GM23338 (cell line): ENCODE results near the gene PIGN. TPM values are rescaled to one million over a fixed set of nuclear protein-coding genes. Genes with fewer than 3 reads are reported as not detected.

Source experiments
- ATAC-seq: fragments of 200-7000 bp; cut with Tn5 transposase; 3 replicates; pipeline ENCODE4 v1.9.1; 2020
- DNase-seq: peaks from one replicate; pipeline ENCODE4 v3.0.0-alpha.2; 2015; ENCODE audit warnings: low spot score
- H2AFZ ChIP-seq: fragments of 200-600 bp; sonication (generic); 2 replicates; pipeline ENCODE4 v1.8.0; 2016; ENCODE audit warnings: antibody characterized with exemption, mild to moderate bottlenecking, moderate library complexity
- H3F3A ChIP-seq: fragments of 200-600 bp; sonication (generic); replicated peaks from 2 replicates; pipeline ENCODE4 v1.8.0; 2017; ENCODE audit warnings: antibody characterized with exemption, mixed run types, low read depth
- H3K27ac ChIP-seq: fragments of 200-600 bp; sonication (generic); 2 replicates; pipeline ENCODE4 v1.6.1; 2016; ENCODE audit warnings: low read depth
- H3K27me3 ChIP-seq: fragments of 200-600 bp; sonication (generic); 2 replicates; pipeline ENCODE4 v1.8.0; 2016; ENCODE audit warnings: mild to moderate bottlenecking, mixed run types, moderate library complexity; ENCODE audit not compliant: insufficient read depth
- H3K36me3 ChIP-seq: fragments of 200-600 bp; sonication (generic); 2 replicates; pipeline ENCODE4 v1.8.0; 2016; ENCODE audit warnings: mild to moderate bottlenecking; ENCODE audit not compliant: insufficient read depth
- H3K4me1 ChIP-seq: fragments of 200-600 bp; sonication (generic); 2 replicates; pipeline ENCODE4 v1.8.0; 2016; ENCODE audit warnings: mild to moderate bottlenecking, moderate library complexity; ENCODE audit not compliant: insufficient read depth
- H3K4me2 ChIP-seq: fragments of 200-600 bp; sonication (generic); 2 replicates; pipeline ENCODE4 v1.7.1; 2017; ENCODE audit warnings: mixed run types
- H3K4me3 ChIP-seq: fragments of 200-600 bp; sonication (generic); 2 replicates; pipeline ENCODE4 v1.6.1; 2016; ENCODE audit warnings: mixed run types
- H3K79me2 ChIP-seq: fragments of 200-600 bp; sonication (generic); replicated peaks from 2 replicates; pipeline ENCODE4 v1.8.0; 2017; ENCODE audit warnings: mild to moderate bottlenecking; ENCODE audit not compliant: insufficient read depth
- H3K9me2 ChIP-seq: fragments of 200-600 bp; sonication (generic); 2 replicates; pipeline ENCODE4 v1.8.0; 2017; ENCODE audit not compliant: insufficient read depth
- H4K20me1 ChIP-seq: fragments of 200-600 bp; sonication (generic); replicated peaks from 2 replicates; pipeline ENCODE4 v1.8.0; 2017; ENCODE audit warnings: mild to moderate bottlenecking; ENCODE audit not compliant: insufficient read depth
- H3K27ac Mint-ChIP-seq: 2 replicates; pipeline ENCODE4 v1.8.0; 2020; ENCODE audit warnings: inconsistent platforms, mild to moderate bottlenecking, moderate library complexity, mixed read lengths
- H3K27me3 Mint-ChIP-seq: 3 replicates; pipeline ENCODE4 v1.8.0; 2022; ENCODE audit warnings: low read depth, mild to moderate bottlenecking, moderate library complexity, mixed read lengths, inconsistent platforms; ENCODE audit not compliant: insufficient read depth, poor library complexity
- H3K36me3 Mint-ChIP-seq: 3 replicates; pipeline ENCODE4 v1.8.0; 2021; ENCODE audit warnings: low read depth, mild to moderate bottlenecking, inconsistent platforms, moderate library complexity, mixed read lengths
- H3K4me1 Mint-ChIP-seq: 3 replicates; pipeline ENCODE4 v1.8.0; 2020; ENCODE audit warnings: mild to moderate bottlenecking, inconsistent platforms, mixed read lengths
- H3K4me3 Mint-ChIP-seq: 3 replicates; pipeline ENCODE4 v1.8.0; 2021; ENCODE audit warnings: moderate library complexity, mild to moderate bottlenecking, inconsistent platforms, mixed read lengths
- H3K9me3 Mint-ChIP-seq: 3 replicates; pipeline ENCODE4 v1.8.0; 2020; ENCODE audit warnings: moderate library complexity, mild to moderate bottlenecking, inconsistent platforms, mixed read lengths
- CREB1 ChIP-seq: fragments of 250-450 bp; sonication (Bioruptor Pico); IDR thresholded peaks from 2 replicates; pipeline ENCODE4 v1.5.0; 2020; ENCODE audit warnings: low read depth, mild to moderate bottlenecking, moderate library complexity
- ETS1 ChIP-seq: IDR thresholded peaks from 2 replicates; pipeline ENCODE4 v1.6.1; 2016; ENCODE audit warnings: antibody characterized with exemption
- EZH2 ChIP-seq: fragments of 200-600 bp; sonication (generic); IDR thresholded peaks from one replicate; pipeline ENCODE4 v1.8.0; 2017; ENCODE audit warnings: antibody characterized with exemption, mild to moderate bottlenecking, low read depth; ENCODE audit not compliant: unreplicated experiment
- EZH2phosphoT487 ChIP-seq: fragments of 200-600 bp; sonication (generic); IDR thresholded peaks from one replicate; pipeline ENCODE4 v1.8.1; 2018; ENCODE audit warnings: antibody characterized with exemption; ENCODE audit not compliant: unreplicated experiment
- JUNB ChIP-seq: IDR thresholded peaks from one replicate; pipeline ENCODE4 v1.6.1; 2016; ENCODE audit warnings: antibody characterized with exemption; ENCODE audit not compliant: unreplicated experiment
- NANOG ChIP-seq: IDR thresholded peaks from 2 replicates; pipeline ENCODE4 v1.6.1; 2016; ENCODE audit warnings: antibody characterized with exemption, borderline replicate concordance
- POLR2AphosphoS5 ChIP-seq: IDR thresholded peaks from 2 replicates; pipeline ENCODE4 v1.6.1; 2016; ENCODE audit warnings: antibody characterized with exemption, low read depth
- STAT1 ChIP-seq: IDR thresholded peaks from one replicate; pipeline ENCODE4 v1.6.1; 2016; ENCODE audit warnings: antibody characterized with exemption; ENCODE audit not compliant: unreplicated experiment
- ZNF114 ChIP-seq: fragments of 250-450 bp; sonication (Bioruptor Pico); IDR thresholded peaks from 2 replicates; pipeline ENCODE4 v1.5.0; 2020; ENCODE audit warnings: mild to moderate bottlenecking, moderate library complexity
- ZNF331 ChIP-seq: fragments of 250-450 bp; sonication (Bioruptor Pico); IDR thresholded peaks from 2 replicates; pipeline ENCODE4 v1.5.0; 2020; ENCODE audit warnings: low read depth, mild to moderate bottlenecking, moderate library complexity
- polyA plus RNA-seq: library from polyadenylated mRNA; unstranded; fragments of >200 nt; fragmentation: Nextera tagmentation; extraction: Ambion mirVana; gene quantifications from 2 replicates; pipeline ENCODE4 v1.2.1, GENCODE V29; 2016
- total RNA-seq: library from RNA; depleted of rRNA; stranded (reverse); fragments of >200 nt; shearing (Covaris generic); gene quantifications from 2 replicates; pipeline ENCODE4 v1.2.3, GENCODE V29; 2014
- TF ChIP-seq, protein P1 (sequence below): IDR thresholded peaks from one replicate; pipeline ENCODE4 v1.6.1; 2018; ENCODE audit warnings: antibody characterized with exemption; ENCODE audit not compliant: unreplicated experiment
- TF ChIP-seq, protein P2 (sequence below), 2 experiments: fragments of 200-600 bp in 1 of 2; sonication (generic) in 1 of 2; conservative IDR thresholded peaks; 2 replicates each; pipeline versions ENCODE4 v1.5.1 to v1.6.1; 2016 to 2017; ENCODE audit warnings: antibody characterized with exemption in 2 of 2, low read depth in 2 of 2, mild to moderate bottlenecking in 2 of 2, moderate library complexity in 1 of 2
- TF ChIP-seq, protein P3 (sequence below): fragments of 250-450 bp; sonication (Bioruptor Pico); IDR thresholded peaks from 2 replicates; pipeline ENCODE4 v1.5.0; 2020; ENCODE audit warnings: mild to moderate bottlenecking, moderate library complexity

The PIGN gene
- total and polyA plus RNA-seq, 2 experiments from 2014 or later, result 9.4 to 33.0 TPM

DNA sequence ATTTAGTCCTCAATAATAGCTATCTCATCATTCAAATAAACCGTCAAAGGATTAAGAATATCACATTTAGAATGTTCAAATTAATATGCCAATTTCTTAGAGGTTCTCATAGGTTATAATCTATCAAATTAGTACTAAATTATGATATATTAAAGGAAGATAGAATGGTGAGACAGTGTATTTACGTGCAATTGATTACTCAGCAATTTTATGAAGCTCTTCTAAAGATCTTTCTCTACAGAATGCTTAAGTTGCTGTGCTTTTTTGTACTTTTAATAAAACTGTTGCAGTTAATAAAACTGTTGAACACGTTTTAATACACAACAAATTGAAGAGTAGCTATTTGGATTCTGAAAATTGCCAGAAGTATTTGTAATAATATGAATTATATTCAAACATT is 39.2 kb upstream of the PIGN start:
- Mint-ChIP-seq H3K36me3 (peaks cover 49% of the 10 kb centered on the region), H3K27ac (no peak overlapping the region), H3K9me3 (peaks cover 6% of the 10 kb centered on the region; the same call in 2 of the 3 replicates), H3K4me1 (no peaks in the 10 kb centered on the region), H3K4me3 (no peak overlapping the region), H3K27me3 (no peaks in the 10 kb centered on the region)
- H3K4me1 ChIP-seq, result no peaks in the 10 kb centered on the region
- H2AFZ ChIP-seq, result no peak overlapping the region
- no peaks in the 10 kb centered on the region for H3K9me2 ChIP-seq
- TF ChIP-seq ZNF114 (no peak), ETS1 (no peak), ZNF331 (CRISPR knock-in tag) (no peak), NANOG (no peak), JUNB (no peak), CREB1 (CRISPR knock-in tag) (no peak), POLR2AphosphoS5 (no peak), STAT1 (no peak), EZH2 (no peak), EZH2phosphoT487 (no peak)
- TF ChIP-seq, protein P1, sequence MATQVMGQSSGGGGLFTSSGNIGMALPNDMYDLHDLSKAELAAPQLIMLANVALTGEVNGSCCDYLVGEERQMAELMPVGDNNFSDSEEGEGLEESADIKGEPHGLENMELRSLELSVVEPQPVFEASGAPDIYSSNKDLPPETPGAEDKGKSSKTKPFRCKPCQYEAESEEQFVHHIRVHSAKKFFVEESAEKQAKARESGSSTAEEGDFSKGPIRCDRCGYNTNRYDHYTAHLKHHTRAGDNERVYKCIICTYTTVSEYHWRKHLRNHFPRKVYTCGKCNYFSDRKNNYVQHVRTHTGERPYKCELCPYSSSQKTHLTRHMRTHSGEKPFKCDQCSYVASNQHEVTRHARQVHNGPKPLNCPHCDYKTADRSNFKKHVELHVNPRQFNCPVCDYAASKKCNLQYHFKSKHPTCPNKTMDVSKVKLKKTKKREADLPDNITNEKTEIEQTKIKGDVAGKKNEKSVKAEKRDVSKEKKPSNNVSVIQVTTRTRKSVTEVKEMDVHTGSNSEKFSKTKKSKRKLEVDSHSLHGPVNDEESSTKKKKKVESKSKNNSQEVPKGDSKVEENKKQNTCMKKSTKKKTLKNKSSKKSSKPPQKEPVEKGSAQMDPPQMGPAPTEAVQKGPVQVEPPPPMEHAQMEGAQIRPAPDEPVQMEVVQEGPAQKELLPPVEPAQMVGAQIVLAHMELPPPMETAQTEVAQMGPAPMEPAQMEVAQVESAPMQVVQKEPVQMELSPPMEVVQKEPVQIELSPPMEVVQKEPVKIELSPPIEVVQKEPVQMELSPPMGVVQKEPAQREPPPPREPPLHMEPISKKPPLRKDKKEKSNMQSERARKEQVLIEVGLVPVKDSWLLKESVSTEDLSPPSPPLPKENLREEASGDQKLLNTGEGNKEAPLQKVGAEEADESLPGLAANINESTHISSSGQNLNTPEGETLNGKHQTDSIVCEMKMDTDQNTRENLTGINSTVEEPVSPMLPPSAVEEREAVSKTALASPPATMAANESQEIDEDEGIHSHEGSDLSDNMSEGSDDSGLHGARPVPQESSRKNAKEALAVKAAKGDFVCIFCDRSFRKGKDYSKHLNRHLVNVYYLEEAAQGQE, result no peak
- TF ChIP-seq, protein P2, sequence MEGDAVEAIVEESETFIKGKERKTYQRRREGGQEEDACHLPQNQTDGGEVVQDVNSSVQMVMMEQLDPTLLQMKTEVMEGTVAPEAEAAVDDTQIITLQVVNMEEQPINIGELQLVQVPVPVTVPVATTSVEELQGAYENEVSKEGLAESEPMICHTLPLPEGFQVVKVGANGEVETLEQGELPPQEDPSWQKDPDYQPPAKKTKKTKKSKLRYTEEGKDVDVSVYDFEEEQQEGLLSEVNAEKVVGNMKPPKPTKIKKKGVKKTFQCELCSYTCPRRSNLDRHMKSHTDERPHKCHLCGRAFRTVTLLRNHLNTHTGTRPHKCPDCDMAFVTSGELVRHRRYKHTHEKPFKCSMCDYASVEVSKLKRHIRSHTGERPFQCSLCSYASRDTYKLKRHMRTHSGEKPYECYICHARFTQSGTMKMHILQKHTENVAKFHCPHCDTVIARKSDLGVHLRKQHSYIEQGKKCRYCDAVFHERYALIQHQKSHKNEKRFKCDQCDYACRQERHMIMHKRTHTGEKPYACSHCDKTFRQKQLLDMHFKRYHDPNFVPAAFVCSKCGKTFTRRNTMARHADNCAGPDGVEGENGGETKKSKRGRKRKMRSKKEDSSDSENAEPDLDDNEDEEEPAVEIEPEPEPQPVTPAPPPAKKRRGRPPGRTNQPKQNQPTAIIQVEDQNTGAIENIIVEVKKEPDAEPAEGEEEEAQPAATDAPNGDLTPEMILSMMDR (conservative IDR thresholded peaks at IDR 0.05; ENCODE audit: low read depth in 2 of 2), result no peak
- TF ChIP-seq, protein P3, sequence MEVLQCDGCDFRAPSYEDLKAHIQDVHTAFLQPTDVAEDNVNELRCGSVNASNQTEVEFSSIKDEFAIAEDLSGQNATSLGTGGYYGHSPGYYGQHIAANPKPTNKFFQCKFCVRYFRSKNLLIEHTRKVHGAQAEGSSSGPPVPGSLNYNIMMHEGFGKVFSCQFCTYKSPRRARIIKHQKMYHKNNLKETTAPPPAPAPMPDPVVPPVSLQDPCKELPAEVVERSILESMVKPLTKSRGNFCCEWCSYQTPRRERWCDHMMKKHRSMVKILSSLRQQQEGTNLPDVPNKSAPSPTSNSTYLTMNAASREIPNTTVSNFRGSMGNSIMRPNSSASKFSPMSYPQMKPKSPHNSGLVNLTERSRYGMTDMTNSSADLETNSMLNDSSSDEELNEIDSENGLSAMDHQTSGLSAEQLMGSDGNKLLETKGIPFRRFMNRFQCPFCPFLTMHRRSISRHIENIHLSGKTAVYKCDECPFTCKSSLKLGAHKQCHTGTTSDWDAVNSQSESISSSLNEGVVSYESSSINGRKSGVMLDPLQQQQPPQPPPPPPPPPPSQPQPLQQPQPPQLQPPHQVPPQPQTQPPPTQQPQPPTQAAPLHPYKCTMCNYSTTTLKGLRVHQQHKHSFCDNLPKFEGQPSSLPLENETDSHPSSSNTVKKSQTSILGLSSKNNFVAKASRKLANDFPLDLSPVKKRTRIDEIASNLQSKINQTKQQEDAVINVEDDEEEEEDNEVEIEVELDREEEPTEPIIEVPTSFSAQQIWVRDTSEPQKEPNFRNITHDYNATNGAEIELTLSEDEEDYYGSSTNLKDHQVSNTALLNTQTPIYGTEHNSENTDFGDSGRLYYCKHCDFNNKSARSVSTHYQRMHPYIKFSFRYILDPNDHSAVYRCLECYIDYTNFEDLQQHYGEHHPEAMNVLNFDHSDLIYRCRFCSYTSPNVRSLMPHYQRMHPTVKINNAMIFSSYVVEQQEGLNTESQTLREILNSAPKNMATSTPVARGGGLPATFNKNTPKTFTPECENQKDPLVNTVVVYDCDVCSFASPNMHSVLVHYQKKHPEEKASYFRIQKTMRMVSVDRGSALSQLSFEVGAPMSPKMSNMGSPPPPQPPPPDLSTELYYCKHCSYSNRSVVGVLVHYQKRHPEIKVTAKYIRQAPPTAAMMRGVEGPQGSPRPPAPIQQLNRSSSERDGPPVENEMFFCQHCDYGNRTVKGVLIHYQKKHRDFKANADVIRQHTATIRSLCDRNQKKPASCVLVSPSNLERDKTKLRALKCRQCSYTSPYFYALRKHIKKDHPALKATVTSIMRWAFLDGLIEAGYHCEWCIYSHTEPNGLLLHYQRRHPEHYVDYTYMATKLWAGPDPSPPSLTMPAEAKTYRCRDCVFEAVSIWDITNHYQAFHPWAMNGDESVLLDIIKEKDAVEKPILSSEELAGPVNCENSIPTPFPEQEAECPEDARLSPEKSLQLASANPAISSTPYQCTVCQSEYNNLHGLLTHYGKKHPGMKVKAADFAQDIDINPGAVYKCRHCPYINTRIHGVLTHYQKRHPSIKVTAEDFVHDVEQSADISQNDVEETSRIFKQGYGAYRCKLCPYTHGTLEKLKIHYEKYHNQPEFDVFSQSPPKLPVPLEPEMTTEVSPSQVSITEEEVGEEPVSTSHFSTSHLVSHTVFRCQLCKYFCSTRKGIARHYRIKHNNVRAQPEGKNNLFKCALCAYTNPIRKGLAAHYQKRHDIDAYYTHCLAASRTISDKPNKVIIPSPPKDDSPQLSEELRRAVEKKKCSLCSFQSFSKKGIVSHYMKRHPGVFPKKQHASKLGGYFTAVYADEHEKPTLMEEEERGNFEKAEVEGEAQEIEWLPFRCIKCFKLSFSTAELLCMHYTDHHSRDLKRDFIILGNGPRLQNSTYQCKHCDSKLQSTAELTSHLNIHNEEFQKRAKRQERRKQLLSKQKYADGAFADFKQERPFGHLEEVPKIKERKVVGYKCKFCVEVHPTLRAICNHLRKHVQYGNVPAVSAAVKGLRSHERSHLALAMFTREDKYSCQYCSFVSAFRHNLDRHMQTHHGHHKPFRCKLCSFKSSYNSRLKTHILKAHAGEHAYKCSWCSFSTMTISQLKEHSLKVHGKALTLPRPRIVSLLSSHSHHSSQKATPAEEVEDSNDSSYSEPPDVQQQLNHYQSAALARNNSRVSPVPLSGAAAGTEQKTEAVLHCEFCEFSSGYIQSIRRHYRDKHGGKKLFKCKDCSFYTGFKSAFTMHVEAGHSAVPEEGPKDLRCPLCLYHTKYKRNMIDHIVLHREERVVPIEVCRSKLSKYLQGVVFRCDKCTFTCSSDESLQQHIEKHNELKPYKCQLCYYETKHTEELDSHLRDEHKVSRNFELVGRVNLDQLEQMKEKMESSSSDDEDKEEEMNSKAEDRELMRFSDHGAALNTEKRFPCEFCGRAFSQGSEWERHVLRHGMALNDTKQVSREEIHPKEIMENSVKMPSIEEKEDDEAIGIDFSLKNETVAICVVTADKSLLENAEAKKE (CRISPR knock-in tag), result no peak
- no peak overlapping the region for H3K4me2 ChIP-seq
- no peaks in the 10 kb centered on the region for H3F3A ChIP-seq
- DNase-seq (no peak), ATAC-seq (no peak)
- H3K4me3 ChIP-seq, result no peak overlapping the region
- no peaks in the 10 kb centered on the region for H3K79me2 ChIP-seq
- peaks cover 19% of the 10 kb centered on the region; the same call in 1 of the 2 replicates for H3K36me3 ChIP-seq
- H3K27me3 ChIP-seq, result no peaks in the 10 kb centered on the region
- no peak overlapping the region for H3K27ac ChIP-seq
- no peaks in the 10 kb centered on the region for H4K20me1 ChIP-seq
